GM18508 (cell line): ENCODE results near the gene SELPLG.
"Not testable (repeated sequence)": the region's sequence is repeated elsewhere in the genome, so short reads cannot be mapped to it uniquely, and the experiment has no call there.

ENCODE experiments used
- ATAC-seq: cut with Tn5 transposase; IDR thresholded peaks from one replicate; pipeline ENCODE4 v1.9.1; 2021; ENCODE audit warnings: moderate number of reproducible peaks; ENCODE audit not compliant: insufficient read depth, unreplicated experiment

SELPLG gene, protein sequence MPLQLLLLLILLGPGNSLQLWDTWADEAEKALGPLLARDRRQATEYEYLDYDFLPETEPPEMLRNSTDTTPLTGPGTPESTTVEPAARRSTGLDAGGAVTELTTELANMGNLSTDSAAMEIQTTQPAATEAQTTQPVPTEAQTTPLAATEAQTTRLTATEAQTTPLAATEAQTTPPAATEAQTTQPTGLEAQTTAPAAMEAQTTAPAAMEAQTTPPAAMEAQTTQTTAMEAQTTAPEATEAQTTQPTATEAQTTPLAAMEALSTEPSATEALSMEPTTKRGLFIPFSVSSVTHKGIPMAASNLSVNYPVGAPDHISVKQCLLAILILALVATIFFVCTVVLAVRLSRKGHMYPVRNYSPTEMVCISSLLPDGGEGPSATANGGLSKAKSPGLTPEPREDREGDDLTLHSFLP

GRCh38 chr12:108633534-108634248, at the start of gene SELPLG:
Gene SELPLG, minus strand, starts transcription at chr12:108633894. Its CDS starts 9,587 bp downstream, at chr12:108624307.
- peak; percentile 32 for ATAC-seq

- ATAC-seq: no peak
Observed at GRCh38 chr12:108681317-108681716, 47.6 kb upstream of the SELPLG start.

GRCh38 chr12:108679106-108679681, 45.5 kb upstream of the SELPLG start:
- no peak for ATAC-seq

- ATAC-seq: no peak
Observed at GRCh38 chr12:108678104-108678730, 44.5 kb upstream of the SELPLG start.

- ATAC-seq: no peak
Observed at GRCh38 chr12:108677381-108677780, 43.7 kb upstream of the SELPLG start.

DNA sequence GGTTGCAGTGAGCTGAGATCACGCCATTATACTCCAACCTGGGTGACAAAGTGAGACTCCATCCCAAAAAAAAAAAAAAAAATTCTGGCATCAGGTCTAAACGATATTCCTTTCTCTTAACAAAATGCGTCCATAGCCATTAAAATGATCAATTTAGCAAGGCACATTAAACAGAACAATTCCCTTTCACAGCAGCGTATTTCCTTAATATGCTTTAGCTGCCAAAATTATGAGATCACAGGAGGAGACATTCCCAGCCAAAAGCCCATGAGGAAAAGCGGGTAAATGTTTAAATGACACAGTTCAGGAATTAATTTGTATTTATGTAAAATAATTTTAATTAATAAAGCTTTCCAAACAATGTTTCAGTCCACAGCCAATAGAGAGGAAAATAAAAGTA, 43.0 kb upstream of the SELPLG start:
- no peak for ATAC-seq

- ATAC-seq: no peak
Observed at GRCh38 chr12:108675792-108676191, 42.1 kb upstream of the SELPLG start.

DNA sequence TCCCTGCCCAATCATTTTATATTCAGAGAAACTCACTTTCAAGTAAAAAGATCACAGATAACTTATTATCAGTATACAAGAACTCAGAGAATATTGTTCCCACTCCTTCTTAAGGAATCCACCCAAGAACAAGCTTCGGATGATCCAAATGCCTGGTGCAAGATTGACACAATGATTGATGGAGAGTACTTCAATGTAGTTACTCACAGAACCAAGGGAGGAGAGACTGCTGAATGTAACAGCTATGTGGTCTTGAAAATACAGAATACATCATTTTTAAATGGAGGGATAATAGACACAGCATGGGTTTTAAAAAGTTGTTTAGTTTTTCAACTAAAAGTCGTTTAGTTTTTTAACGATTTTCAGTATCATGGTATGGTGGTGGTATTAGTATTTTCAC, 38.4 kb upstream of the SELPLG start:
- ATAC-seq: no peak

- no peak for ATAC-seq
Observed at GRCh38 chr12:108671110-108671509, 37.4 kb upstream of the SELPLG start.

- no peak for ATAC-seq
Observed at GRCh38 chr12:108670066-108670631, 36.5 kb upstream of the SELPLG start.

DNA sequence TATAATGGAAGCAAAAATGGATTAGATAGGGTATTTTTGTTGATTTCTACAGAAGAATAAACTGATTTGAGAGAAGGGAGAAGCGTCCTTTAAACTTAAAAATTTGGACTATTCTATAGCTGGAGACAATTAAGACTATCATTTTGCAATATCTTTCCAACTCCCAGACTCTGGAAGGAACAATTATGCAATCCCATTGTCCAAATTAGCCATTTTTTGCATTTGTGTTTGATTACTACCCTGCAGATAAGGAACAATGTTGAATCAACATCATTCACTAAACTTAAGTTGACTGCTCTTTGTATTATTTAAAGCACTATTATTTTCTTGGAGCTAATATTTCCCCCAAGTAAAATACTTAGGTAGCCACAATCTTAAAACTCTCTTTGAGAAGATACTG, 34.8 kb upstream of the SELPLG start:
- no peak for ATAC-seq

- no peak for ATAC-seq
Observed at GRCh38 chr12:108668063-108668462, 34.4 kb upstream of the SELPLG start.

- no peak for ATAC-seq
Observed at GRCh38 chr12:108667349-108667748, 33.7 kb upstream of the SELPLG start.

GRCh38 chr12:108666401-108666881, 32.7 kb upstream of the SELPLG start:
- no peak for ATAC-seq

DNA sequence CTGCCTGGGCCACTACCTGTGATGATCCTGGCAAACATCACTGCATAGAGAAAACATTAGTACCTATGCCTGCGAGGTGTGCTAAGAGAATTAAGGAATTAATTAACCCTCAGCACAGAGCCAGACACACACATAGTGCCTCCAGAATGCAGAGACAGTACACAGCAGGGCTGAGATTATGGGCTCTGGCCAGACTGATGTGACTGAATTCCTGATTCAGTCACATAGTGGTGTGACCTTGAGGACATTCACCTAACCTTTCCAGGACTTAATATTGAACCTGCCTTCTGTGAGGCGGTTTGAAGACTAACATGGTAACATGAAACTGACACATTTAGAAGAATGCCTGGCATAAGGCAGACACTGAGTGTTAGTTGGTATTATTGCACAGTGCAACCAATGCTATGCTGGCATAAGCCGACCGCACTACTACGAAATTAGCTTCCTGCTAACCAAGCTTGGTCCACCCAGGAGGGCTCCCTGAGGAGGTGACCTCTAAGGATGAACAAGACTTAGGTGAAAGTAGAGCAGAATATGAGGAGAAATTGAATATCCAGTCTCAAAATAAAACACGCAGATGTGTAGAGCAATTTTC, 32.0 kb upstream of the SELPLG start:
- no peak for ATAC-seq

- ATAC-seq: peak; percentile 39
Observed at GRCh38 chr12:108664338-108665258, 30.9 kb upstream of the SELPLG start.

GRCh38 chr12:108663324-108664015, 29.8 kb upstream of the SELPLG start:
- no peak for ATAC-seq

GRCh38 chr12:108658115-108658514, 24.4 kb upstream of the SELPLG start:
- ATAC-seq: not testable (repeated sequence)
